SKM-1 (cell line): ENCODE results near the gene KTN1.

ENCODE experiments used
- DNase-seq: peaks from one replicate; lab custom pipeline; 2025; ENCODE audit not compliant: unreplicated experiment; lab: John Stamatoyannopoulos, UW

The KTN1 gene

GRCh38 chr14:55604900-55605418 is 25.0 kb downstream of the KTN1 start:
- no peak for DNase-seq

- no peak for DNase-seq
Measured at GRCh38 chr14:55605793-55606192, 25.8 kb downstream of the KTN1 start.

DNA sequence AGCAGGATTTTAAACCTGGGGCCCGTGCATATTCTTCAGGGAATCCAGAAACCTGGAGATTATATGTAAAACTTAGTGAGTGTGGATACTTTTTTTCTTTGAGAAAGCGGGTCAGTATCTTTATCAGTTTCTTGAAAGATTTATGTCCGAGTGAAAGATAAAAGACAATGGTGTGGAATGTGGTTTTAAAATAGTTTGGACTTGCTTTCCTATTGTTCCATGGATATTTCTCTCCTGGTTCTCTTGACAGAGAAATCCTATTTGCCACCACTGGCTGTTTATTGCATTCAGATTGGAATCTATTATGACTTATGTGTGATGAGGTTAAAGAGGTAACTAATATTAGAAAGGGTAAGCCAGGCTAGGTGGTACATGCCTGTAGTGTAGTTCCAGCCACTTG is 27.4 kb downstream of the KTN1 start:
- no peak for DNase-seq

DNA sequence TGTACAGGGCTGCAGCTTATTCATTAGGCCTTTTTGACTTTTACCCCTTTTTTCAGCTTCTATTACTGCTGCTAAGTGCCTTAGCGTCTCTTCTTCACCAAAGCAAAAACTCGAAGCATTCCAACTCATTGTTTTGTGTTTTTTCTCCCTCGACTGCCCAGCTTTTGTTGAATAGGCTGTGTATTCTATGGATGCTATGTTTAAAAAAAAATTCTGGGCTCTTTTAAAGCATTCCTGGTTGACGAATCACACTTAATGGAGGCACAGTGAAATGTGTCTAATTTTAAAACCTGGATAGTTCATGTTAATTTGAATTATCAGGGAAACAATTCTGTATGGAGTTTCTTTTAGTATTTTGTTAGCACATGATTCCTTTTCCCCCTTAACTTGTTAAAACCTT is 29.7 kb downstream of the KTN1 start:
- no peak for DNase-seq

- DNase-seq, result no peak
Measured at GRCh38 chr14:55610713-55611370, 30.8 kb downstream of the KTN1 start.

DNA sequence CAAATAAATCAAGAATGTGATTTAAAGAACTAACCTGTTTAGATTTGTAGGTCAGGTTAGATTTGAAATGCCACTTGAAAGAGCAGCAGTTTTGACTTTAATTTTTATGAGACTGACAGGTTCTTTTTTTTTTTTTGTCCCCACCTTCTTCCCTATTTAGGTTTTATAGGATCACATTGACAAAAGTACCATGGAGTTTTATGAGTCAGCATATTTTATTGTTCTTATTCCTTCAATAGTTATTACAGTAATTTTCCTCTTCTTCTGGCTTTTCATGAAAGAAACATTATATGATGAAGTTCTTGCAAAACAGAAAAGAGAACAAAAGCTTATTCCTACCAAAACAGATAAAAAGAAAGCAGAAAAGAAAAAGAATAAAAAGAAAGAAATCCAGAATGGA is 31.9 kb downstream of the KTN1 start:
- no peak for DNase-seq

DNA sequence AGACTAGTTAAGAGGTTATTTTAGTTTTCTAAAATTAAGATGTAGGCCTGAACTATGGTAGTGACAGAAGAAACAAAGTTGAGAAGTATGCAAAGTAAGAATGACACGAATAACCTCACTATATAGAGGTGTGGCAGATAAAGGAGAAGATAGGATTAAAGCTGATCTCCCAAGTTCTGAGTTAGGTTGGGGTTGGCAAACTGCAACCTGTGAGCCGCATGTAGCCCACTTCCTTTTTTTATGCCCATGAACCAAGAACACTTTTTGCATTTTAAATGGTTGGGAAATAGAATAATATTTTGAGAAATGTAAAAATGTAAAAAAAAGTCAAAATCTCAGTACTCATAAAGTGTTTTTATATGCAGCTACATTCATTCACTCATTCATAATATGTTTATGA is 34.3 kb downstream of the KTN1 start:
- DNase-seq, result no peak

DNA sequence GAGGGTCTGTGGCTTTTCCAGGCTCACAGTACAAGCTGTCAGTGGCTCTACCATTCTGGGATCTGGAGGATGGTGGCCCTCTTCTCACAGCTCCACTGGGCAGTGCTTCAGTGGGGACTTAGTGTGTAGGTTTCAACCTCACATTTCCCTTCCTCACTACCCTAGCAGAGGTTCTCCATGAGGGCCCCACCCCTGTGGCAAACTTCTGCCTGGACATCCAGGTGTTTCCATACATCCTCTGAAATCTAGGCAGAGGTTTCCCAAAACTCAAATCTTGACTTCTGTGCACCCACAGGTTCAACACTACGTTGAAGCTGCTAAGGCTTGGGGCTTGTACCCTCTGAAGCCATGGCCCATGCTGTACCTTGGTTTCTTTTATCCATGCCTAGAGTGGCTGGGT is 40.3 kb downstream of the KTN1 start:
- DNase-seq, result no peak

- no peak for DNase-seq
Measured at GRCh38 chr14:55620981-55621380, 41.0 kb downstream of the KTN1 start.

DNA sequence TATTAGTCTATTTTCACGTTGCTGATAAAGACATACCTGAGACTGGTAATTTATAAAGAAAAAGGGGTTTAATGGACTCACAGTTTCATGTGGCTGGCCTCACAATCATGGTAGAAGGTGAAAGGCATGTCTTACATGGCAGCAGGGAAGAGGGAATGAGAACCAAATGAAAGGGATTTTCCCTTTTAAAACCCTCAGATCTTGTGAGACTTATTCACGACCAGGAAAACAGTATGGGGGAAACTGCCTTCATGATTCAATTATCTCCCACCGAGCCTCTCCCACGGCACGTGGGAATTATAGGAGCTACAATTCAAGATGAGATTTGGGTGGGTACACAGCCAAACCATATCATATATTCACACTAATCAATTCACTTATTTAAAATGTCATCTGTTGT is 41.4 kb downstream of the KTN1 start:
- no peak for DNase-seq

- DNase-seq, result no peak
Measured at GRCh38 chr14:55624913-55625312, 44.9 kb downstream of the KTN1 start.

DNA sequence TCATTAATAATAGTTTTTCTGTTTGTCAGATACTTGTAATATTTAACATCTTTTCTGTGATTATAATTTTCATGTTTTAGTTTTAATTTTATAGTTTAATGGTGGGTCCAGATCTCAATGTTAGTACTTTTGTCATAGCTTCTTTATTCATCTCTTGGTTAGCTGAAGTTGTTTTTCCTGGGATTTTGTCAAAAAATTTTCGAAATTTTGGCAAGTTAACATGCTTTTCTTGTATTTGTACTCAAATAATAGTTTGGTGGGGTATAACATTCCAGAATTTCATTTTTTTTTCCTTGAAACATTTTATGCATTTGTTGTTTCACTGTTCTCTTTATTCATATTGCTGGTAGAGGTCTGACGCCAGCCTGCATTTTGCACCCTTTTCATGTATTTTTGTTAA is 45.5 kb downstream of the KTN1 start:
- DNase-seq, result no peak

DNA sequence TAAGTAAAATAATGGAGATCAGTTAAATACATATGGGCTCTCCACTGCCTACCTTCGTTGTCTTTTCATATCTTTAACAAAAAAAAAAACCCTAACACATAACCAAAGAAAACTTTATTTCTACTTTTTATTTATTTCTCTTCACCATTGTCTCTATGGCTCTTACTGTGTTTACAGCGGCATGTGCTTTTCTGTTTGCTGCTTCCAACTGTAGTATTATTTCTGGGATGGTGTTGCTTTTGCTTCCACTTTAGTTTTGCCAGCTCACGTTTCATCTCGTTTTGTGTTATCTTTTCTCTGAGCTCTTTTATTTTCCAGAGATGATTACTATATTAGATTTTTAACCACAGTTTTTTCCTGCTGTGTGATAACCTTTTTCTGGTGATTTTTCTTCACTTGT is 46.1 kb downstream of the KTN1 start:
- DNase-seq, result no peak

- DNase-seq, result no peak
Measured at GRCh38 chr14:55628426-55628825, 48.4 kb downstream of the KTN1 start.

- DNase-seq, result no peak
Measured at GRCh38 chr14:55638665-55639064, 58.7 kb downstream of the KTN1 start.

DNA sequence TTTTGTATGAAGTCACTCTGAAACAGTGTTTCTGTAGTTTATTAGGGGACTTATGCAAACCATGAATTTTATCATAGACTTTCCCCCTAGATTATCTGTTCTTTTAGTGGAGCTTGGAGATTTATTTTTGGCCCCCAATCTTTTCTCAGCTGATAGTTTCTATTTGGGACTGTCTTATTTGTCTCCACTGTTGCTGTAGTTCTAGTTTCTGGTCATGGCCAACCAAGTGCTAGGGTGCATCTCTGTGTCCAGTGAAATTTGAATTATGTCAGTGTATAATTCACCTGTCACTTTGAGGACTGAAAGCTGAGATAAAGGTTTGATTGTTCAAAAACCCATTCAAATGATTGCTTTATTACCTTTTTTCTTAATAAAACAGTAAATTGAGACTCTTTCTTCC is 61.3 kb downstream of the KTN1 start:
- DNase-seq, result no peak

DNA sequence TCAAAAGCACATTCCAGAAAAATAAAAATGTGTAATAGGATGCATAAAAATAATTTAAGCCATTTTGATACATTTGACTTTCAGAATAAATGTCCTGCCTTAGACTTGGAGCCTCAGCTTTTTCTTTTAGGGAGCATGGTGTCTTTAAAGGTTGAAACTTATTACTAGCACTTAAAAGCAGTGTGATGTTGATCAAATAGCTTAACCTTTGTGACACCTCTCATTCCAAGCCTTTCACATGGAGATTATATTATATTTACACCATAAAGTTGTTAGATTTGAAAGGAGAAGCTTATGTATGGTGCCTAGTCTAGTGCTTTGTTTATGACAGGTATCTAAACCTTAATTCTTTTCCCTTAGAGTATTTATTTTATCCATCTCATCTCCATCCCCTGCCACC is 61.9 kb downstream of the KTN1 start:
- no peak for DNase-seq

GRCh38 chr14:55645145-55645544 is 65.1 kb downstream of the KTN1 start:
- DNase-seq, result peak; percentile 5

DNA sequence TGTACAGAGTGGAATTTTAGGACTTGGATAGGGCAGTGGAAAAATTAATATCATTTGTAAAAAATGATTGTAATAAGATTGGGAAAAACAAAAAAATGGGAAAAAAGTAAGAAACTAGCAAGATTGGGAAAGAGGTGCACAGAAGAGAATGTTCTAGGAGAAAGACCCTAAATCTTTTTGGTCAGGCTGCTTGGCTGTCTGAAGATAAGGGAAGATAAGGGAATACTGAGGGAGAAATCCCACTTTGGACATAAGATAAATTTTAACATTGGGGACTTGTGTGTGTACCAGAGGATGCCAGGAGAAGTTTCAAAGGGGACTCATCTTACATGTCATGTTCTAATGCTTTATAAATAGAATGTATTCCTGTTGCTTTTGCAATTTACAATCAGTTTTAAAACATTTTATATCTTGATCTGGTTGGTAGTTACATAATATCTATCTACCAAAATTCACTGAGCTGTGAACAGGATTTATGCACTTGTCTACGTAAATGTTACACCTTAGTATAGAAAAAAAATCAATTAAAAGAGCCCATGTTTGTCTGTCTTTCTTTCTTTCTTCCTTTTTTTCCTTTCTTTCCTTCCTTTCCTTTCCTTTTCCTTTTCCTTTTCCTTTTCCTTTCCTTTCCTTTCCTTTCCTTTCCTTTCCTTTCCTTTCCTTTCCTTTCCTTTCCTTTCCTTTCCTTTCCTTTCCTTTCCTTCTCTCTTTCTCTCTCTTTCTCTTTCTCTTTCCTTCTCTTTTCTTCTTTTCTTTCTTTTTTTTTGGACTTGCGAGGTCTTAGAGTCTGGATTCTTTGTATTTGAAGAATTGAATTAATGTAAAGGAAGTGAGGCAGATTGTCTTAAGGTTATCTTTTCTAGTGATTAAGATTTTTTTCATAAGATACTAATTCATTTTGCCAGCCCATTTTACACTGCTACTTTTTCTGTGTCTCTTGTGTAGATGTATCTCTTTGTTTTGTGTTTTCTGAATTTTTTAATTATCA is 66.1 kb downstream of the KTN1 start:
- DNase-seq, result no peak

DNA sequence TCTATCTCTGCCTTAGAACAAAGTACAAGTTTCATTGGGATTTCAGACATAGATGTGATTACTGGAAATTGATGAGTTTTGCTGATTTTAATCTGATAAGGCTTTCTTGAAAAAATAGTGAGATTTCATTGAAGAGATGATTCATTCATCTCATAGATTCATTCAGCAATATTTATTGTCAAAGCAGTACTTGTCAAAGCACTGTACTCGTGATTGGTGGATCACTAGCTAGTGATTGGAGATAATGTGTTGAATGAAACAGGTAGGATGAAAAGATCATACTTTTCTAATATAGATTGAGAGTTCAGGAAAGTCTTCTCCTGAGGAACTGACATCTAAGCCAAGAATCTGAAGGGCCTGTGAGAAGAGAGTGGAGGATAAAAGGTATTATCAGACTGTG is 71.0 kb downstream of the KTN1 start:
- DNase-seq, result no peak

DNA sequence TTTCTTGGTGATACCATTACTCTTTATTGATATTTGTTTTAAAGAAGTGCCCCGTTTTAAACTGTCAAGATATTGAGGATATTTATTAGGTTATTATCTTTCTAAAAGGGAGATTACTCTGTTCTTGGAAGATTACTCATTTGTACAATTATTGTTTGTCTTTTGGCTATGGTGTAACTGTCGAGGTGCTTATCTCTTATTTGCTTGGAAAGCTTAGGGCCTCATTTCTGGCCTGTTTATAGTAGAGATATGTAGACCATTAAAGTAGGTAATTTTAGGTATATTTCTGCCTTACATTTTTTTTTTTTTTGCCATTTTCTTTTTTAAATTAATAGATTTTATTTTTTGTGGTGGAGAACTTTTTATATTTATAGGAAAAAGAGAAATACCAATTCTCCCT is 74.2 kb downstream of the KTN1 start:
- DNase-seq, result no peak

DNA sequence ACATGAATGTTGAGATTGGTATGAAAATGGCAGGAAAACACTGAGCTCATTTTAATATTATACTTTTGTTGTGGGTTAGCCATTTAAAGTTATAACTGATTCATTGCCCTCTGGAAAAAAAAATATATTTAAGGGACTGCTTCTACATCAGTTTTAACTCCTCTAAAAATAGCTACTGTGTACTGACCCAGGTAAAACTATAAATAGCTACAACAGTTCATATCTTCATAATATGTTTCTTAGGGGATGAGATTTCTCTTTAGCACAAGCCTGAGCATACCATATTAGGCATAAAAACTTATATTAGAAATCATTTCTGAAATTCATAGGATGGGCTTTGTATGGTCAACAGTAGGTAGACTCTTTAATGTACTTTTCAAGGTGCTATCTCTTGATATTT is 81.0 kb downstream of the KTN1 start:
- DNase-seq, result no peak
